Measurements from ENCODE around the gene DPF3. TPM values are rescaled to one million over a fixed set of nuclear protein-coding genes. Genes with fewer than 3 reads are reported as not detected.

Gene DPF3
- total RNA-seq, 2 donors from 2014 or later: 18.9 to 23.3 TPM

GRCh38 chr14:72588521-72588920, 305.4 kb downstream of the DPF3 start:
- intact Hi-C loops (cut with DNase I): no loop called here
- ATAC-seq: no peak
- no peak for DNase-seq

GRCh38 chr14:72583316-72584272, 310.3 kb downstream of the DPF3 start:
- intact Hi-C loops (cut with DNase I): no loop called here
- ATAC-seq (no peak), DNase-seq (no peak)

DNA sequence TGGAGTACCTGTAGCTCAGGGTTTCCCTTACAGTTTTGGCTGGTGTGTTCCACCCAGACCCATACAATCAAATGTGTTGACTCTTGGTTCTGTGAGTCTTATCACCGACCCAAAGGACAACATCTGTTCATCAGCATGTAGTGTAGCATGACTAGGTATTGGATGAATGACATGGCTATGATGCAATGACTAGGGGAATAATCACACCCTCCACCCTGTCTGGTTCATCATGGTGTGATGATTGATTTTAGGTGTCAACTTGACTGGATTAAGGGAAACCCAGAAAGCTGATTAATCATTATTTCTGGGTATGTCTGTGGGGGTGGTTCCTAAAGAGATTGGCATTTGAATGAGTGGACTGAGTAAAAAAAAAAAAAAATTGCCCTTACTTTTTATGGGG, 311.3 kb downstream of the DPF3 start:
- intact Hi-C loops (cut with DNase I): no loop called here
- ATAC-seq: no peak

GRCh38 chr14:72578514-72578913, 315.4 kb downstream of the DPF3 start:
- intact Hi-C loops (cut with DNase I): no loop called here
- ATAC-seq (no peak), DNase-seq (no peak)

More for the DNA sequence above, 311.3 kb downstream of the DPF3 start:
- DNase-seq: no peak

DNA sequence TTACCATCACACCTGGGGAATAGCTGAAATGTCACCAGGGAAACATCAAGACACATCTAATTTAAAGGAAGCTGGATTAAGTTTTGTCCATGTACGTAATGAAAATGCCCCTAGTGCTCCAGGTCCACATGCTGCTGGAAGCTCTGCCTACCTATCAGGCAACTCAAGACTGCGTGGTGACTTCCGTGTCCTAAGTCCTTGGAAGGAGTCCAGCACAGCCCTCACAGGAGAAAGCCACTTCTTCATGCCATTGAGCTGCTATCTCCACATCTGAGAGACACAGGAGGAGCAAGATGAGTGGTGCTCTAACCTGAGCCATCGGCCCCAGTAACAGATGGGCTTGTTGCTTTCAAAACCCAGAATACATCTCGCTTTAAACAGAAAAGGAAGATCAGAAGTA, 316.4 kb downstream of the DPF3 start:
- intact Hi-C loops (cut with DNase I): no loop called here
- DNase-seq (no peak), ATAC-seq (no peak)

DNA sequence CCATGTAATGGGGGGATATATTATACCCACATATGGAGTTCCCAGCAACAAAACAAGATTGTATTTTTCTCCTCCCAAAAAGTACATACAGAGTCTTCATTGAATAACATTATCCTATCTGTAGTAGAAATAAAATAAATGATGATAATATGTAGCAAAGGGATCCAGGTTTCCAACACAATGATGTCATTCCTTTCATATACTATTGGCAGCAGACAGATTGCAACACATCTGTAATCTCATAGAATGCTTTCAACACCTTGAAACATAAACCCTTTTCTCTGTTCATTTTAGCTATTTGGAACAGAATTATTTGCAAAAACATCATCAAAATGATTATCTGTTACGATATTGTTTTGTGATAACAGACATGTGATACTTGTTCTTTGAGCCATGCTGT, 317.6 kb downstream of the DPF3 start:
- intact Hi-C loops (cut with DNase I): no loop called here
- DNase-seq: no peak
- no peak for ATAC-seq

DNA sequence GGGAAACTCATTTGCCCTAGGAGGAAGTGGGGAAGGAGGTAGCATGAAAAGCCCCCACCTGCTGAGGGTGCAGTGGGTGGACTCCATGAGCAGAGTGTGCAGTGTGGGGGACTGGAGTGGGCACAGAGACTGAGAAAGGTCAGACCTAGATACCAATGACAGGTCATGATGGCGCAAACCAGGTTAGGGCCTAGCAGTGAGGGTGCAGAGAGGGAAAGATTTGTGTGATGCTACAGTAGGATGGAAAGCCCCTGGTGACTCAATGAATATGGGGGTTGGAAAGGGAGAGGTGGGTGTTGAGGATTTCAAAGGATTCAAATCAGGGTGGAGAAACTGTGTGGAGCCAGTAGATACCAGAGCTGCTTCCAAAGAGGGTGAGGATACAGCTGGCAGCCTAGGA, 319.2 kb downstream of the DPF3 start:
- ATAC-seq (no peak), DNase-seq (no peak)
- intact Hi-C loops (cut with DNase I): no loop called here

GRCh38 chr14:72573725-72574417, 320.0 kb downstream of the DPF3 start:
- DNase-seq (no peak), ATAC-seq (peak; percentile 80 to 95)
- intact Hi-C loops (cut with DNase I): no loop called here

Other genes with a start within 250 kb of the DPF3 start
- 10 to 100 TPM in 1 of 2 donors, 1 to 10 TPM in 1; 8.3 to 10.4 TPM for gene DCAF4, start 32.4 kb upstream of the DPF3 start, total RNA-seq
- 10 to 100 TPM in 1 of 2 donors, 1 to 10 TPM in 1; 9.6 to 11.1 TPM for gene ZFYVE1, start 133.0 kb upstream of the DPF3 start, total RNA-seq
- 10 to 100 TPM; 32.0 to 47.3 TPM for gene RBM25, start 164.4 kb upstream of the DPF3 start, total RNA-seq
- 10 to 100 TPM; 27.2 to 28.9 TPM for gene PSEN1, start 242.4 kb upstream of the DPF3 start, total RNA-seq

Data from left cardiac atrium (tissue), 4 donors.